B cell (primary cell): ENCODE results near the gene LDHD. TPM values are rescaled to one million over a fixed set of nuclear protein-coding genes. Genes with fewer than 3 reads are reported as not detected.

Source experiments
- ATAC-seq: fragments of 200-7000 bp; cut with Tn5 transposase; one replicate; pipeline ENCODE4 v1.10.0; 2021; ENCODE audit warnings: low read depth, mild to moderate bottlenecking, moderate number of reproducible peaks, moderate library complexity
- CTCF ChIA-PET: fragments of 350-600 bp; sonication (Branson Sonifier 250); formaldehyde crosslinking; loops from one replicate; lab custom pipeline; 2021; ENCODE audit warnings: antibody characterized with exemption, inconsistent platforms; lab: Charles Lee
- POLR2A ChIA-PET: fragments of 350-600 bp; sonication (Branson Sonifier 250); formaldehyde crosslinking; loops from one replicate; lab custom pipeline; 2021; ENCODE audit warnings: antibody characterized with exemption; lab: Charles Lee
- DNase-seq: peaks from one replicate; pipeline ENCODE4 v3.0.0; 2013
- H2AFZ ChIP-seq: 2 replicates; pipeline ENCODE4 v1.6.1; 2012; ENCODE audit warnings: mild to moderate bottlenecking, low read depth, low read length; ENCODE audit not compliant: insufficient read depth, poor library complexity, severe bottlenecking
- H3K27ac ChIP-seq, 2 donors: 1 replicate in 1 of 2; 2 replicates in 1 of 2; pipeline ENCODE4 v1.5.1; 2012 to 2013; ENCODE audit warnings: low read length in 2 of 2, mild to moderate bottlenecking in 2 of 2, moderate library complexity in 1 of 2
- H3K27me3 ChIP-seq, 4 experiments: fragments of 200-600 bp in 1 of 4; sonication (generic) in 1 of 4; replicated peaks in 1 of 4; 1 replicate in 2 of 4; 2 replicates in 2 of 4; pipeline versions ENCODE4 v1.6.1 to v1.7.0; 2013 to 2016; ENCODE audit warnings: low read length in 3 of 4, mild to moderate bottlenecking in 2 of 4, mixed read lengths in 1 of 4, moderate library complexity in 1 of 4; ENCODE audit not compliant: insufficient read depth in 4 of 4, control insufficient read depth in 3 of 4; ENCODE audit errors: control extremely low read depth in 1 of 4
- H3K36me3 ChIP-seq, 2 experiments: replicated peaks in 1 of 2; 1 replicate in 1 of 2; 2 replicates in 1 of 2; pipeline versions ENCODE4 v1.6.1 to v1.7.1; 2013; ENCODE audit warnings: low read length in 1 of 2; ENCODE audit not compliant: insufficient read depth in 2 of 2, control insufficient read depth in 1 of 2; ENCODE audit errors: control extremely low read depth in 1 of 2, extremely low read depth in 1 of 2
- H3K4me1 ChIP-seq, 2 donors: fragments of 200-600 bp in 1 of 2; sonication (generic) in 1 of 2; 1 replicate in 1 of 2; 2 replicates in 1 of 2; pipeline versions ENCODE4 v1.5.1 to v1.6.1; 2013 to 2017; ENCODE audit warnings: low read length in 2 of 2; ENCODE audit not compliant: control insufficient read depth in 2 of 2, insufficient read depth in 2 of 2
- H3K4me2 ChIP-seq: replicated peaks from 2 replicates; pipeline ENCODE3; 2012; ENCODE audit warnings: mild to moderate bottlenecking, low read depth, low read length; ENCODE audit not compliant: poor library complexity, severe bottlenecking
- H3K4me3 ChIP-seq, 5 experiments: fragments of 200-600 bp in 1 of 5; sonication (generic) in 1 of 5; 1 replicate in 3 of 5; 2 replicates in 2 of 5; pipeline versions ENCODE4 v1.5.1 to v1.7.0; 2011 to 2016; ENCODE audit warnings: low read length in 4 of 5, mild to moderate bottlenecking in 4 of 5, low read depth in 2 of 5, control low read depth in 1 of 5, moderate library complexity in 1 of 5; ENCODE audit not compliant: insufficient read depth in 1 of 5; ENCODE audit errors: control extremely low read depth in 1 of 5, extremely low read depth in 1 of 5
- H3K79me2 ChIP-seq: fragments of 200-600 bp; sonication (generic); one replicate; pipeline ENCODE4 v1.6.0; 2016; ENCODE audit warnings: low read length; ENCODE audit not compliant: control insufficient read depth, insufficient read depth
- H3K9ac ChIP-seq: fragments of 200-600 bp; sonication (generic); 2 replicates; pipeline ENCODE4 v1.6.1; 2017; ENCODE audit warnings: mild to moderate bottlenecking, low read length, moderate library complexity
- H3K9me3 ChIP-seq, 3 donors: one replicate each; pipeline versions ENCODE4 v1.6.1 to v1.7.1; 2013; ENCODE audit warnings: low read length in 2 of 3; ENCODE audit not compliant: control insufficient read depth in 2 of 3, insufficient read depth in 1 of 3; ENCODE audit errors: control extremely low read depth in 1 of 3
- H4K20me1 ChIP-seq: 2 replicates; pipeline ENCODE4 v1.6.0; 2012; ENCODE audit warnings: mild to moderate bottlenecking, low read length; ENCODE audit not compliant: insufficient read depth, control insufficient read depth, poor library complexity, severe bottlenecking
- H3K27ac Mint-ChIP-seq: one replicate; pipeline ENCODE4 v1.8.0; 2021; ENCODE audit warnings: mixed read lengths
- H3K27me3 Mint-ChIP-seq: one replicate; pipeline ENCODE4 v1.8.0; 2021; ENCODE audit warnings: mixed read lengths
- H3K4me1 Mint-ChIP-seq: one replicate; pipeline ENCODE4 v1.8.0; 2021; ENCODE audit warnings: mixed read lengths
- H3K4me3 Mint-ChIP-seq: one replicate; pipeline ENCODE4 v1.8.0; 2021; ENCODE audit warnings: mixed read lengths
- H3K9me3 Mint-ChIP-seq: one replicate; pipeline ENCODE4 v1.8.0; 2022; ENCODE audit warnings: mixed read lengths; ENCODE audit not compliant: insufficient read depth
- CTCF ChIP-seq: fragments of 200-600 bp; IDR thresholded peaks from one replicate; pipeline ENCODE4 v1.8.0; 2022; ENCODE audit warnings: antibody characterized with exemption, mild to moderate bottlenecking
- EZH2 ChIP-seq: IDR thresholded peaks from 2 replicates; pipeline ENCODE4 v1.6.1; 2012; ENCODE audit warnings: borderline replicate concordance, low read depth, mild to moderate bottlenecking, moderate library complexity, low read length; ENCODE audit not compliant: insufficient read depth, poor library complexity, severe bottlenecking
- WGBS: methylation state at CpG from one replicate; pipeline ENCODE4 v1.1.5; 2013; ENCODE audit warnings: missing lambda C conversion rate; ENCODE audit not compliant: insufficient coverage; 5-methylcytosine and 5-hydroxymethylcytosine counted together
- intact Hi-C: fragments of 100-400 bp; cut with micrococcal nuclease; formaldehyde crosslinking; loops from one replicate; pipeline ENCODE4 v1.10.0; 2022
- polyA plus RNA-seq: library from polyadenylated mRNA; depleted of rRNA; stranded (reverse); fragments of >200 nt; gene quantifications from 2 replicates; pipeline ENCODE4 v1.2.3, GENCODE V29; 2012
- total RNA-seq, 2 donors: library from RNA; stranded (reverse); fragments of 120-200 nt in 1 of 2; gene quantifications; 1 replicate in 1 of 2; 2 replicates in 1 of 2; pipeline versions ENCODE4 v1.2.3 to v1.2.4, GENCODE V29; 2013 to 2022

Gene LDHD
- total and polyA plus RNA-seq, 2 donors (not counting 1 experiment from before 2014, with no cell fraction given) = 0.19 TPM; not detected in 1

- Mint-ChIP-seq H3K27me3 (peaks cover 45% of the 10 kb centered on the region), H3K4me1 (peaks cover 25% of the 10 kb centered on the region), H3K9me3 (no peaks in the 10 kb centered on the region), H3K4me3 (no peak overlapping the region), H3K27ac (no peak overlapping the region)
- peaks cover 0 to 51% (median 9%) of the 10 kb centered on the region in 4 experiments for H3K27me3 ChIP-seq
- no peak for DNase-seq
- H3K9me3 ChIP-seq = no peaks in the 10 kb centered on the region
- H3K36me3 ChIP-seq = no peaks in the 10 kb centered on the region
- H3K9ac ChIP-seq = no peak overlapping the region
- no peak overlapping the region for H2AFZ ChIP-seq
- H3K79me2 ChIP-seq = no peaks in the 10 kb centered on the region
- no peaks in the 10 kb centered on the region for H4K20me1 ChIP-seq
- POLR2A ChIA-PET = no interaction called here
- CTCF ChIA-PET = interaction anchor here (4.3 kb wide), 1 partner anchor 10 kb away, joined by 15 read pairs; no protein-coding TSS in a partner anchor
- H3K4me2 ChIP-seq = no peak overlapping the region
- ATAC-seq = no peak
- 83% methylated on average over 1 of the region's 3 CpGs for WGBS
- H3K27ac ChIP-seq = no peak overlapping the region
- H3K4me1 ChIP-seq = peaks cover 15 to 37% of the 10 kb centered on the region in 2 donors
- H3K4me3 ChIP-seq = no peak overlapping the region
- TF ChIP-seq CTCF = no peak
- TF ChIP-seq EZH2 = no peak
- intact Hi-C loops = no loop called here
Measured at GRCh38 chr16:75101635-75102034, 14.9 kb downstream of the LDHD start.

- Mint-ChIP-seq H3K4me1 (peaks cover 19% of the 10 kb centered on the region), H3K27me3 (peaks cover 37% of the 10 kb centered on the region), H3K27ac (no peak overlapping the region), H3K9me3 (no peaks in the 10 kb centered on the region), H3K4me3 (no peak overlapping the region)
- no peaks in the 10 kb centered on the region for H4K20me1 ChIP-seq
- no peak overlapping the region for H3K4me2 ChIP-seq
- H3K9ac ChIP-seq = no peak overlapping the region
- H3K79me2 ChIP-seq = no peaks in the 10 kb centered on the region
- H3K4me3 ChIP-seq = no peak overlapping the region
- H3K27ac ChIP-seq = no peak overlapping the region
- no peak for DNase-seq
- H3K27me3 ChIP-seq = peaks cover 0 to 41% (median 6%) of the 10 kb centered on the region in 4 experiments
- intact Hi-C loops = no loop called here
- no peak for ATAC-seq
- H2AFZ ChIP-seq = no peak overlapping the region
- ChIA-PET CTCF (interaction anchor here (4.3 kb wide), 1 partner anchor 11 kb away, joined by 15 read pairs; no protein-coding TSS in a partner anchor), POLR2A (interaction anchor here (0.6 kb wide), 1 partner anchor 69 kb away, joined by 5 read pairs; no protein-coding TSS in a partner anchor)
- no peaks in the 10 kb centered on the region for H3K9me3 ChIP-seq
- 100% methylated on average over 1 of the region's 3 CpGs for WGBS
- H3K36me3 ChIP-seq = no peaks in the 10 kb centered on the region
- H3K4me1 ChIP-seq = peaks cover 12 to 28% of the 10 kb centered on the region in 2 donors
- no peak for TF ChIP-seq CTCF
Measured at GRCh38 chr16:75100603-75100990, 16.0 kb downstream of the LDHD start.
